HepG2 (cell line): ENCODE results near the gene STAT6. TPM values are rescaled to one million over a fixed set of nuclear protein-coding genes. Genes with fewer than 3 reads are reported as not detected.

ENCODE experiments used
- AKAP8 ChIP-seq: sonication (generic); formaldehyde crosslinking; IDR thresholded peaks from 2 replicates; pipeline ENCODE4 v1.5.1; 2020; ENCODE audit warnings: mild to moderate bottlenecking, missing genetic modification reagents
- ATF7-NPFF ChIP-seq: sonication (generic); formaldehyde crosslinking; IDR thresholded peaks from 2 replicates; pipeline ENCODE4 v1.8.1; 2023; ENCODE audit warnings: mild to moderate bottlenecking, low read depth, missing genetic modification reagents, moderate library complexity
- CCAR2 ChIP-seq: fragments of 200-400 bp; formaldehyde crosslinking; optimal IDR thresholded peaks from 2 replicates; pipeline ENCODE3; 2018; ENCODE audit warnings: low read depth, mild to moderate bottlenecking, low read length, moderate library complexity
- KAT8 ChIP-seq: IDR thresholded peaks from 2 replicates; pipeline ENCODE4 v1.6.1; 2016; ENCODE audit warnings: missing genetic modification reagents, missing compliant biosample characterization
- SMAD3 ChIP-seq: sonication (generic); formaldehyde crosslinking; IDR thresholded peaks from 2 replicates; pipeline ENCODE4 v1.4.0; 2020; ENCODE audit warnings: missing genetic modification reagents
- SNAPC2 ChIP-seq: sonication (generic); formaldehyde crosslinking; IDR thresholded peaks from 2 replicates; pipeline ENCODE4 v1.8.1; 2022; ENCODE audit warnings: mild to moderate bottlenecking, missing genetic modification reagents
- ZBTB1 ChIP-seq: sonication (generic); formaldehyde crosslinking; IDR thresholded peaks from 2 replicates; pipeline ENCODE4 v1.4.0; 2020; ENCODE audit warnings: missing genetic modification reagents, borderline replicate concordance
- ZNF30 ChIP-seq: sonication (generic); formaldehyde crosslinking; IDR thresholded peaks from 2 replicates; pipeline ENCODE4 v1.5.0; 2020; ENCODE audit warnings: mild to moderate bottlenecking, missing genetic modification reagents
- ZNF562 ChIP-seq: sonication (generic); formaldehyde crosslinking; IDR thresholded peaks from 2 replicates; pipeline ENCODE4 v1.8.0; 2022; ENCODE audit warnings: missing genetic modification reagents, borderline replicate concordance
- ZNF572 ChIP-seq: sonication (generic); formaldehyde crosslinking; IDR thresholded peaks from 2 replicates; pipeline ENCODE4 v1.5.1; 2020; ENCODE audit warnings: mild to moderate bottlenecking, missing genetic modification reagents
- polyA plus RNA-seq, 8 experiments: library from polyadenylated mRNA; depleted of rRNA in 3 of 8; stranded (reverse) in 7 of 8; unstranded in 1 of 8; fragments of >200 nt; fragmentation: Illumina TruSeq in 4 of 8; extraction: Trizol in 4 of 8; gene quantifications; 2 replicates each; pipeline versions ENCODE4 v1.2.1 to v1.2.3, GENCODE V29; 2011 to 2016; ENCODE audit warnings: low read depth in 4 of 8, missing spikeins in 1 of 8, mixed read lengths in 1 of 8; ENCODE audit not compliant: insufficient read depth in 1 of 8
- total RNA-seq, 5 experiments: library from RNA; depleted of rRNA; stranded (reverse); fragments of >200 nt; fragmentation: Illumina TruSeq; extraction: Trizol; gene quantifications; 2 replicates each; pipeline ENCODE4 v1.2.3, GENCODE V29; 2016; ENCODE audit warnings: low read depth in 1 of 5
- TF ChIP-seq, protein P1 (sequence below), 2 experiments: sonication (generic) in 1 of 2; formaldehyde crosslinking in 1 of 2; IDR thresholded peaks; 2 replicates each; pipeline versions ENCODE4 v1.6.1 to v1.9.0; 2014 to 2022; ENCODE audit warnings: antibody characterized with exemption in 1 of 2, borderline replicate concordance in 1 of 2, inconsistent platforms in 1 of 2, low read depth in 1 of 2, missing genetic modification reagents in 1 of 2
- TF ChIP-seq, protein P2 (sequence below): sonication (generic); formaldehyde crosslinking; IDR thresholded peaks from 2 replicates; pipeline ENCODE4 v1.8.1; 2023; ENCODE audit warnings: mild to moderate bottlenecking, moderate library complexity, missing genetic modification reagents
- TF ChIP-seq, protein P3 (sequence below): sonication (generic); formaldehyde crosslinking; IDR thresholded peaks from 2 replicates; pipeline ENCODE4 v1.8.1; 2023; ENCODE audit warnings: missing genetic modification reagents, mild to moderate bottlenecking, borderline replicate concordance
- TF ChIP-seq, protein P4 (sequence below): sonication (generic); formaldehyde crosslinking; IDR thresholded peaks from 2 replicates; pipeline ENCODE4 v1.4.0; 2020; ENCODE audit warnings: missing genetic modification reagents
- TF ChIP-seq, protein P5 (sequence below): sonication (generic); formaldehyde crosslinking; IDR thresholded peaks from 2 replicates; pipeline ENCODE4 v1.5.0; 2020; ENCODE audit warnings: missing genetic modification reagents
- TF ChIP-seq, protein P6 (sequence below): sonication (generic); formaldehyde crosslinking; IDR thresholded peaks from 2 replicates; pipeline ENCODE4 v1.5.0; 2020; ENCODE audit warnings: mild to moderate bottlenecking, missing genetic modification reagents, moderate library complexity

STAT6 gene
- total and polyA plus RNA-seq, 2 of the 13 experiments (the other 11 are each of a cell fraction or from before 2014, with no cell fraction given), result 28.0 to 62.2 TPM

DNA sequence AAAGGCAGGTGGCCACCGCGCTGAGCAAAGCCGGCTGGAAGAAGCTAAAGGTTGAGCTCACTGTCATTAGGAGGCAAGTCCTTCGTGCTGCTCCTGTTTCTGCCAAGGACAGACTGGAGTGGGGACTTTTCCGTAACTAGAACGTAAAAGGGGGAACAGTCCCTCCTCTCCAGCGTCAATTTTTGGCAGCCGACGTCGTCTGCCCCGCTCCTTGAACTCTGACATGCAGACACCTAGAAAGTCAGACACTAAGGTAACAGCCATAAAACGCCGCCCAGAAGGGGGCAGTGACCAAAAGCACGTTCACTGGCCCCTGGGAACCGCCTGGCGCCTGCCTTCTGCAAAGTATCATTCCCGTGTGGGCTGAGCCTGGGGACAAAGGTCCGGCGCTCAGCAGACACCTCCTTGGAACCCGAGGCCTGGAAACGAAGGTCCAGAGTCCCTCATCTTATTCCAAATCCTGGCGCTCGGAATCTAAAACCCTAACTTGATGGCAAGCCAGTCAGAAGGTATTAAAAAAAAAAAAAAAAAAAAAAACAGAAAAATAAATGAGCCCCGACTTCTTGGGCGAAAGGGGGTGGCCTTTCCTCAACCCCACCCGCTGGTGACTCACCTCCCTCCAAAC lies 16.1 kb upstream of the STAT6 start (continued):
- TF ChIP-seq, protein P1, sequence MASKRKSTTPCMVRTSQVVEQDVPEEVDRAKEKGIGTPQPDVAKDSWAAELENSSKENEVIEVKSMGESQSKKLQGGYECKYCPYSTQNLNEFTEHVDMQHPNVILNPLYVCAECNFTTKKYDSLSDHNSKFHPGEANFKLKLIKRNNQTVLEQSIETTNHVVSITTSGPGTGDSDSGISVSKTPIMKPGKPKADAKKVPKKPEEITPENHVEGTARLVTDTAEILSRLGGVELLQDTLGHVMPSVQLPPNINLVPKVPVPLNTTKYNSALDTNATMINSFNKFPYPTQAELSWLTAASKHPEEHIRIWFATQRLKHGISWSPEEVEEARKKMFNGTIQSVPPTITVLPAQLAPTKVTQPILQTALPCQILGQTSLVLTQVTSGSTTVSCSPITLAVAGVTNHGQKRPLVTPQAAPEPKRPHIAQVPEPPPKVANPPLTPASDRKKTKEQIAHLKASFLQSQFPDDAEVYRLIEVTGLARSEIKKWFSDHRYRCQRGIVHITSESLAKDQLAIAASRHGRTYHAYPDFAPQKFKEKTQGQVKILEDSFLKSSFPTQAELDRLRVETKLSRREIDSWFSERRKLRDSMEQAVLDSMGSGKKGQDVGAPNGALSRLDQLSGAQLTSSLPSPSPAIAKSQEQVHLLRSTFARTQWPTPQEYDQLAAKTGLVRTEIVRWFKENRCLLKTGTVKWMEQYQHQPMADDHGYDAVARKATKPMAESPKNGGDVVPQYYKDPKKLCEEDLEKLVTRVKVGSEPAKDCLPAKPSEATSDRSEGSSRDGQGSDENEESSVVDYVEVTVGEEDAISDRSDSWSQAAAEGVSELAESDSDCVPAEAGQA (IDR thresholded peaks at IDR 0.05; ENCODE audit: low read depth), result no peak
- TF ChIP-seq, protein P1 (CRISPR knock-in tag; IDR thresholded peaks at IDR 0.05; ENCODE audit: borderline replicate concordance), result no peak
- no peak for TF ChIP-seq CCAR2
- TF ChIP-seq SMAD3 (CRISPR knock-in tag), result peak; percentile 65; the same call in 1 of the 2 replicates
- peak; percentile 70; the same call in 1 of the 2 replicates for TF ChIP-seq AKAP8
- TF ChIP-seq, protein P2, sequence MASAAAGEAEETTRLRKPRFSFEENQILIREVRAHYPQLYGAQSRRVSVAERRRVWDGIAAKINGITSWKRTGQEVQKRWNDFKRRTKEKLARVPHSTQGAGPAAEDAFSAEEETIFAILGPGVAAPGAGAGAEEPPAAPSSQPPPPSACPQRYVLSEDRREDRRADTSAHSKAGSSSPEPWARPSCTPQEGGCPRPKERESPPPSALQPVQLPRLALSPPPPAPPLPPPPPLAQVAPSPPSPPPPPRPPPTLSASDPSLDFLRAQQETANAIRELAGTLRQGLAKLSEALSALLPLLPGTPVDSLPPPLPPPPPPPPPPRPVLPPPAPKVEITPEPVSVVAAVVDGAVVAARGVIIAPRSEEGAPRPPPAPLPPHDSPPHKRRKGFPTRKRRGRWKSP (CRISPR knock-in tag), result peak; percentile 23; the same call in 1 of the 2 replicates
- no peak for TF ChIP-seq ATF7-NPFF (CRISPR knock-in tag)
- TF ChIP-seq, protein P3, sequence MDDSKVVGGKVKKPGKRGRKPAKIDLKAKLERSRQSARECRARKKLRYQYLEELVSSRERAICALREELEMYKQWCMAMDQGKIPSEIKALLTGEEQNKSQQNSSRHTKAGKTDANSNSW, result no peak
- no peak for TF ChIP-seq SNAPC2
- TF ChIP-seq, protein P4, sequence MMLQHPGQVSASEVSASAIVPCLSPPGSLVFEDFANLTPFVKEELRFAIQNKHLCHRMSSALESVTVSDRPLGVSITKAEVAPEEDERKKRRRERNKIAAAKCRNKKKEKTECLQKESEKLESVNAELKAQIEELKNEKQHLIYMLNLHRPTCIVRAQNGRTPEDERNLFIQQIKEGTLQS (CRISPR knock-in tag), result no peak
- no peak for TF ChIP-seq ZNF30 (CRISPR knock-in tag)
- TF ChIP-seq, protein P5, sequence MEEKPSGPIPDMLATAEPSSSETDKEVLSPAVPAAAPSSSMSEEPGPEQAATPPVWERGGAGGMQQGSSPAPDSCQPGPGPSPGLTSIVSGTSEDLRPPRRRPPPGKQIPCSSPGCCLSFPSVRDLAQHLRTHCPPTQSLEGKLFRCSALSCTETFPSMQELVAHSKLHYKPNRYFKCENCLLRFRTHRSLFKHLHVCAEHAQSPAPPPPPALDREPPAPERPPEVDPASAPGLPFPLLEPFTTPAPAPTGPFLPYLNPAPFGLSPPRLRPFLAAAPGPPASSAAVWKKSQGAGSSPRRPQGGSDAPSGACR (CRISPR knock-in tag), result peak; percentile 41; the same call in 1 of the 2 replicates
- no peak for TF ChIP-seq ZNF562 (CRISPR knock-in tag)
- TF ChIP-seq, protein P6, sequence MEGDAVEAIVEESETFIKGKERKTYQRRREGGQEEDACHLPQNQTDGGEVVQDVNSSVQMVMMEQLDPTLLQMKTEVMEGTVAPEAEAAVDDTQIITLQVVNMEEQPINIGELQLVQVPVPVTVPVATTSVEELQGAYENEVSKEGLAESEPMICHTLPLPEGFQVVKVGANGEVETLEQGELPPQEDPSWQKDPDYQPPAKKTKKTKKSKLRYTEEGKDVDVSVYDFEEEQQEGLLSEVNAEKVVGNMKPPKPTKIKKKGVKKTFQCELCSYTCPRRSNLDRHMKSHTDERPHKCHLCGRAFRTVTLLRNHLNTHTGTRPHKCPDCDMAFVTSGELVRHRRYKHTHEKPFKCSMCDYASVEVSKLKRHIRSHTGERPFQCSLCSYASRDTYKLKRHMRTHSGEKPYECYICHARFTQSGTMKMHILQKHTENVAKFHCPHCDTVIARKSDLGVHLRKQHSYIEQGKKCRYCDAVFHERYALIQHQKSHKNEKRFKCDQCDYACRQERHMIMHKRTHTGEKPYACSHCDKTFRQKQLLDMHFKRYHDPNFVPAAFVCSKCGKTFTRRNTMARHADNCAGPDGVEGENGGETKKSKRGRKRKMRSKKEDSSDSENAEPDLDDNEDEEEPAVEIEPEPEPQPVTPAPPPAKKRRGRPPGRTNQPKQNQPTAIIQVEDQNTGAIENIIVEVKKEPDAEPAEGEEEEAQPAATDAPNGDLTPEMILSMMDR, result peak; percentile 88
- no peak for TF ChIP-seq KAT8 (CRISPR knock-in tag)
- TF ChIP-seq ZNF572 (CRISPR knock-in tag), result no peak
- no peak for TF ChIP-seq ZBTB1 (CRISPR knock-in tag)
